Measurements from ENCODE around the gene MED7. TPM values are rescaled to one million over a fixed set of nuclear protein-coding genes. Genes with fewer than 3 reads are reported as not detected.
"Not testable (repeated sequence)": the region's sequence is repeated elsewhere in the genome, so short reads cannot be mapped to it uniquely, and the experiment has no call there.

MED7 gene
- total RNA-seq, 1 experiment from 2014 or later: 11.2 TPM

GRCh38 chr5:157187046-157187754 is 44.5 kb upstream of the MED7 start:
- H3K27me3 Mint-ChIP-seq (ENCODE audit: low read depth): peaks cover 67% of the 10 kb centered on the region
- CTCF ChIA-PET: no interaction called here
- DNase-seq (ENCODE audit: low spot score): no peak
- H3K4me3 Mint-ChIP-seq: no peak overlapping the region
- H3K27ac Mint-ChIP-seq: no peak overlapping the region
- POLR2A ChIA-PET: no interaction called here
- H3K4me1 Mint-ChIP-seq: no peaks in the 10 kb centered on the region
- H3K36me3 Mint-ChIP-seq: no peaks in the 10 kb centered on the region
- H3K9me3 Mint-ChIP-seq: 0 out of 2 replicates have a peak, but pooled peaks cover 3% of the 10 kb centered on the region
- TF ChIP-seq ZNF121 (CRISPR knock-in tag; IDR thresholded peaks at IDR 0.05) (no peak), ZNF423 (CRISPR knock-in tag; IDR thresholded peaks at IDR 0.05) (no peak), STAT6 (CRISPR knock-in tag; conservative IDR thresholded peaks at IDR 0.05; ENCODE audit: low read depth) (no peak), CREM (CRISPR knock-in tag; IDR thresholded peaks at IDR 0.05) (no peak), SMAD3 (CRISPR knock-in tag; IDR thresholded peaks at IDR 0.05; ENCODE audit: borderline replicate concordance) (no peak), ZBTB21 (CRISPR knock-in tag; IDR thresholded peaks at IDR 0.05; ENCODE audit: borderline replicate concordance) (no peak), ATF1 (CRISPR knock-in tag; IDR thresholded peaks at IDR 0.05) (no peak), PREB (CRISPR knock-in tag; IDR thresholded peaks at IDR 0.05; ENCODE audit: borderline replicate concordance) (no peak), HMGXB4 (CRISPR knock-in tag; IDR thresholded peaks at IDR 0.05) (no peak)
- ATAC-seq: peak; percentile 72

- Mint-ChIP-seq H3K27me3 (ENCODE audit: low read depth) (peaks cover 69% of the 10 kb centered on the region), H3K9me3 (0 out of 2 replicates have a peak, but pooled peaks cover 3% of the 10 kb centered on the region), H3K36me3 (no peaks in the 10 kb centered on the region), H3K4me1 (no peaks in the 10 kb centered on the region), H3K27ac (no peak overlapping the region), H3K4me3 (no peak overlapping the region)
- CTCF ChIA-PET: no interaction called here
- ATAC-seq: no peak
- TF ChIP-seq AR (CRISPR knock-in tag; IDR thresholded peaks at IDR 0.05): no peak
- POLR2A ChIA-PET: no interaction called here
- DNase-seq (ENCODE audit: low spot score): no peak
These were observed 43.8 kb upstream of the MED7 start for GRCh38 chr5:157186309-157187045.

GRCh38 chr5:157185122-157185521 is 42.5 kb upstream of the MED7 start:
- ATAC-seq; H3K36me3 Mint-ChIP-seq; H3K4me1 Mint-ChIP-seq; POLR2A ChIA-PET; DNase-seq (ENCODE audit: low spot score); H3K4me3 Mint-ChIP-seq; CTCF ChIA-PET; H3K9me3 Mint-ChIP-seq; H3K27ac Mint-ChIP-seq: not testable (repeated sequence)
- peaks cover 74% of the 10 kb centered on the region for H3K27me3 Mint-ChIP-seq (ENCODE audit: low read depth)

Data from WTC11 (cell line).